KMS-11 (cell line): ENCODE results near the gene SLC38A10.

Experiments used
- H2AFZ ChIP-seq: fragments of 200-600 bp; sonication (generic); 2 replicates; pipeline ENCODE4 v1.6.1; 2016; ENCODE audit warnings: antibody characterized with exemption, mixed run types, low read depth
- H3K27ac ChIP-seq: fragments of 200-600 bp; sonication (generic); 2 replicates; pipeline ENCODE4 v1.6.1; 2016; ENCODE audit warnings: mild to moderate bottlenecking, mixed run types
- H3K27me3 ChIP-seq: fragments of 200-600 bp; sonication (generic); 2 replicates; pipeline ENCODE4 v1.6.1; 2017; ENCODE audit warnings: mild to moderate bottlenecking, low read depth, mixed run types, moderate library complexity; ENCODE audit not compliant: insufficient read depth
- H3K36me3 ChIP-seq: fragments of 200-600 bp; sonication (generic); 2 replicates; pipeline ENCODE4 v1.6.1; 2017; ENCODE audit warnings: mild to moderate bottlenecking, mixed run types; ENCODE audit not compliant: insufficient read depth
- H3K4me1 ChIP-seq: fragments of 200-600 bp; sonication (generic); 2 replicates; pipeline ENCODE4 v1.6.1; 2016; ENCODE audit warnings: mild to moderate bottlenecking, low read depth, mixed run types; ENCODE audit not compliant: poor library complexity, severe bottlenecking
- H3K4me2 ChIP-seq: fragments of 200-600 bp; sonication (generic); 2 replicates; pipeline ENCODE4 v1.7.0; 2016; ENCODE audit warnings: mild to moderate bottlenecking, mixed run types
- H3K4me3 ChIP-seq: fragments of 200-600 bp; sonication (generic); IDR thresholded peaks from 2 replicates; pipeline ENCODE4 v1.6.1; 2017; ENCODE audit warnings: low read depth, low read length, mixed read lengths; ENCODE audit not compliant: insufficient read depth
- H3K79me2 ChIP-seq: fragments of 200-600 bp; sonication (generic); 2 replicates; pipeline ENCODE4 v1.6.1; 2016; ENCODE audit warnings: low read depth, mixed run types; ENCODE audit not compliant: insufficient read depth
- H3K9ac ChIP-seq: fragments of 200-600 bp; sonication (generic); 2 replicates; pipeline ENCODE4 v1.6.1; 2016; ENCODE audit warnings: mild to moderate bottlenecking, mixed run types
- H4K20me1 ChIP-seq: fragments of 200-600 bp; sonication (generic); 2 replicates; pipeline ENCODE4 v1.6.1; 2016; ENCODE audit warnings: mild to moderate bottlenecking, mixed run types; ENCODE audit not compliant: insufficient read depth
- CTCF ChIP-seq: fragments of 200-600 bp; sonication (generic); conservative IDR thresholded peaks from 2 replicates; pipeline ENCODE4 v1.6.1; 2017; ENCODE audit warnings: low read depth, mild to moderate bottlenecking, antibody characterized with exemption, low read length, moderate library complexity, mixed read lengths

Gene SLC38A10

GRCh38 chr17:81323411-81323868 lies 28.3 kb upstream of the SLC38A10 start:
- H3K36me3 ChIP-seq: no peaks in the 10 kb centered on the region
- peaks cover 90% of the 10 kb centered on the region for H3K27me3 ChIP-seq
- H4K20me1 ChIP-seq: no peaks in the 10 kb centered on the region
- no peak overlapping the region for H3K4me3 ChIP-seq
- no peak for TF ChIP-seq CTCF
- H3K79me2 ChIP-seq: no peaks in the 10 kb centered on the region
- no peak overlapping the region for H3K9ac ChIP-seq
- H2AFZ ChIP-seq: no peak overlapping the region
- H3K27ac ChIP-seq: no peak overlapping the region
- H3K4me2 ChIP-seq: no peak overlapping the region
- H3K4me1 ChIP-seq: peaks cover 30% of the 10 kb centered on the region

- no peaks in the 10 kb centered on the region for H4K20me1 ChIP-seq
- H3K9ac ChIP-seq: no peak overlapping the region
- H3K79me2 ChIP-seq: no peaks in the 10 kb centered on the region
- no peak for TF ChIP-seq CTCF
- H3K4me3 ChIP-seq: no peak overlapping the region
- no peaks in the 10 kb centered on the region for H3K36me3 ChIP-seq
- H3K4me1 ChIP-seq: peaks cover 29% of the 10 kb centered on the region
- peaks cover 93% of the 10 kb centered on the region for H3K27me3 ChIP-seq
- no peak overlapping the region for H3K4me2 ChIP-seq
- no peak overlapping the region for H2AFZ ChIP-seq
- H3K27ac ChIP-seq: no peak overlapping the region
Observed at GRCh38 chr17:81323083-81323369, 27.9 kb upstream of the SLC38A10 start.

- H3K4me3 ChIP-seq: no peak overlapping the region
- no peaks in the 10 kb centered on the region for H3K36me3 ChIP-seq
- H3K79me2 ChIP-seq: no peaks in the 10 kb centered on the region
- H4K20me1 ChIP-seq: no peaks in the 10 kb centered on the region
- no peak overlapping the region for H2AFZ ChIP-seq
- TF ChIP-seq CTCF: 0 out of 2 replicates have a peak, but pooled peaks have one; percentile 19
- peaks cover 29% of the 10 kb centered on the region for H3K4me1 ChIP-seq
- peaks cover 94% of the 10 kb centered on the region for H3K27me3 ChIP-seq
- H3K4me2 ChIP-seq: no peak overlapping the region
- no peak overlapping the region for H3K9ac ChIP-seq
- H3K27ac ChIP-seq: no peak overlapping the region
Observed at GRCh38 chr17:81322271-81323082, 27.4 kb upstream of the SLC38A10 start.

- Histone ChIP-seq H3K4me2 (no peak overlapping the region), H3K4me1 (no peaks in the 10 kb centered on the region), H3K27me3 (peaks cover 99% of the 10 kb centered on the region), H3K79me2 (no peaks in the 10 kb centered on the region), H3K9ac (no peak overlapping the region), H3K4me3 (no peak overlapping the region), H3K36me3 (no peaks in the 10 kb centered on the region), H2AFZ (no peak overlapping the region), H3K27ac (no peak overlapping the region), H4K20me1 (no peaks in the 10 kb centered on the region)
- TF ChIP-seq CTCF: no peak
Observed at GRCh38 chr17:81317961-81318605, 23.0 kb upstream of the SLC38A10 start.
